DMS114 treated with DMSO at 0.1 percent for 48 hours (cell line): ENCODE data around the gene WRAP73.

Source experiments
- DNase-seq: peaks from one replicate; lab custom pipeline; 2025; ENCODE audit not compliant: unreplicated experiment; lab: John Stamatoyannopoulos, UW

The WRAP73 gene

GRCh38 chr1:3649342-3650247 is at the start of gene WRAP73:
TSS of gene WRAP73 (minus strand) at chr1:3650103. CDS start at chr1:3649999, 104 bp downstream.
- peak; percentile 86 for DNase-seq

GRCh38 chr1:3699596-3699995 is 49.7 kb upstream of the WRAP73 start:
- DNase-seq = no peak

- no peak for DNase-seq
Observed at GRCh38 chr1:3698660-3699408, 48.9 kb upstream of the WRAP73 start.

- DNase-seq = no peak
Observed at GRCh38 chr1:3697810-3698209, 47.9 kb upstream of the WRAP73 start.

GRCh38 chr1:3697104-3697503 is 47.2 kb upstream of the WRAP73 start:
- DNase-seq = no peak

- no peak for DNase-seq
Observed at GRCh38 chr1:3696689-3697088, 46.8 kb upstream of the WRAP73 start.

- DNase-seq = peak; percentile 23
Observed at GRCh38 chr1:3695326-3696217, 45.7 kb upstream of the WRAP73 start.

- DNase-seq = no peak
Observed at GRCh38 chr1:3693321-3693720, 43.4 kb upstream of the WRAP73 start.

GRCh38 chr1:3692598-3692997 is 42.7 kb upstream of the WRAP73 start:
- DNase-seq = no peak

- no peak for DNase-seq
Observed at GRCh38 chr1:3691421-3692204, 41.7 kb upstream of the WRAP73 start.

- DNase-seq = no peak
Observed at GRCh38 chr1:3690282-3691065, 40.6 kb upstream of the WRAP73 start.

GRCh38 chr1:3689138-3689750 is 39.3 kb upstream of the WRAP73 start:
- no peak for DNase-seq

GRCh38 chr1:3688356-3689137 is 38.6 kb upstream of the WRAP73 start:
- DNase-seq = no peak

- DNase-seq = no peak
Observed at GRCh38 chr1:3687504-3687903, 37.6 kb upstream of the WRAP73 start.

GRCh38 chr1:3685906-3686305 is 36.0 kb upstream of the WRAP73 start:
- DNase-seq = no peak

- no peak for DNase-seq
Observed at GRCh38 chr1:3685222-3685621, 35.3 kb upstream of the WRAP73 start.

GRCh38 chr1:3683992-3684391 is 34.1 kb upstream of the WRAP73 start:
- DNase-seq = no peak

- no peak for DNase-seq
Observed at GRCh38 chr1:3683197-3683596, 33.3 kb upstream of the WRAP73 start.
